Gastrocnemius medialis (tissue), 4 donors: ENCODE measurements around the gene PHRF1.

Source experiments
- POLR2A ChIP-seq, 2 donors: fragments of 450-650 bp; IDR thresholded peaks; one replicate each; pipeline ENCODE4 v1.6.1; 2017; ENCODE audit warnings: antibody characterized with exemption in 2 of 2, mild to moderate bottlenecking in 2 of 2, moderate library complexity in 2 of 2
- TF ChIP-seq, protein P1 (sequence below), 5 experiments: fragments of 450-650 bp in 3 of 5; fragments of 200-600 bp in 2 of 5; sonication (generic) in 2 of 5; IDR thresholded peaks in 4 of 5; conservative IDR thresholded peaks in 1 of 5; 1 replicate in 4 of 5; 2 replicates in 1 of 5; pipeline ENCODE4 v1.5.1; 2016 to 2019; ENCODE audit warnings: antibody characterized with exemption in 5 of 5, mild to moderate bottlenecking in 3 of 5, moderate library complexity in 3 of 5

DNA sequence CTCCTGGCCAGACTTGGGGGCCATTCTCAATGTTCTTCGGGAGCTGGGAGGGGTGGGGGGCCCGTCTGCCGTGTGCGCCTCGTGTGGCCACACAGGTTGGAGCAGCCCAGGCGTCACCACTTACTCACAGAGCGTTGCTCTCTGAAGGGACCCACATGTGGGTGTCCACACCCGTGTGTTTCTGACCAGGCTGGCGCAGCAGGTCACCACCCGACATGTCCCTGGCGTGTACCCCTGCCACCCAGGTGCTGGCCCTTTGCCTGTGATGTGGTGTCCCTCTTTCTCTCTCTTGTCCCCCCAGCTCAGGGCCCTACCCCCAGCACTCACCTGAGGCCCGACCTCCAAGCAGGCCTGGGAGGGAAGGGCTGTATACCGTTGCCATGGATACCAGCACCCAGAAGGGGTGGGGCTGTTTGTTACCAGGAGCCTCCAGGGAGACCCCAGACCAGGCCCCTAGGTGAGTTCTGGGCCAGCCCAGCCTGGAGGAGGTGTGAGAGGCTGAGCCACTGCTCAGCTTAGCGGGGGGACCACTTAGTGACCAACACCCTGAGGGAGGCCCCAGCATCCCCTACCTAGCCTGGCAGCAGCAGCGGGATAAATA, 17.1 kb upstream of the PHRF1 start:
- TF ChIP-seq, protein P1, sequence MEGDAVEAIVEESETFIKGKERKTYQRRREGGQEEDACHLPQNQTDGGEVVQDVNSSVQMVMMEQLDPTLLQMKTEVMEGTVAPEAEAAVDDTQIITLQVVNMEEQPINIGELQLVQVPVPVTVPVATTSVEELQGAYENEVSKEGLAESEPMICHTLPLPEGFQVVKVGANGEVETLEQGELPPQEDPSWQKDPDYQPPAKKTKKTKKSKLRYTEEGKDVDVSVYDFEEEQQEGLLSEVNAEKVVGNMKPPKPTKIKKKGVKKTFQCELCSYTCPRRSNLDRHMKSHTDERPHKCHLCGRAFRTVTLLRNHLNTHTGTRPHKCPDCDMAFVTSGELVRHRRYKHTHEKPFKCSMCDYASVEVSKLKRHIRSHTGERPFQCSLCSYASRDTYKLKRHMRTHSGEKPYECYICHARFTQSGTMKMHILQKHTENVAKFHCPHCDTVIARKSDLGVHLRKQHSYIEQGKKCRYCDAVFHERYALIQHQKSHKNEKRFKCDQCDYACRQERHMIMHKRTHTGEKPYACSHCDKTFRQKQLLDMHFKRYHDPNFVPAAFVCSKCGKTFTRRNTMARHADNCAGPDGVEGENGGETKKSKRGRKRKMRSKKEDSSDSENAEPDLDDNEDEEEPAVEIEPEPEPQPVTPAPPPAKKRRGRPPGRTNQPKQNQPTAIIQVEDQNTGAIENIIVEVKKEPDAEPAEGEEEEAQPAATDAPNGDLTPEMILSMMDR (IDR thresholded peaks at IDR 0.05 in 4 of 5, conservative IDR thresholded peaks at IDR 0.05 in 1 of 5) = no peak
- TF ChIP-seq POLR2A (IDR thresholded peaks at IDR 0.05) = no peak
